ENCODE results near the gene RP9. TPM values are rescaled to one million over a fixed set of nuclear protein-coding genes. Genes with fewer than 3 reads are reported as not detected.

Gene RP9
- total and polyA plus RNA-seq, 9 of the 15 experiments (the other 6 are each of a cell fraction or from before 2014, with no cell fraction given), result 10.7 to 44.8 (median 33.4) TPM

DNA sequence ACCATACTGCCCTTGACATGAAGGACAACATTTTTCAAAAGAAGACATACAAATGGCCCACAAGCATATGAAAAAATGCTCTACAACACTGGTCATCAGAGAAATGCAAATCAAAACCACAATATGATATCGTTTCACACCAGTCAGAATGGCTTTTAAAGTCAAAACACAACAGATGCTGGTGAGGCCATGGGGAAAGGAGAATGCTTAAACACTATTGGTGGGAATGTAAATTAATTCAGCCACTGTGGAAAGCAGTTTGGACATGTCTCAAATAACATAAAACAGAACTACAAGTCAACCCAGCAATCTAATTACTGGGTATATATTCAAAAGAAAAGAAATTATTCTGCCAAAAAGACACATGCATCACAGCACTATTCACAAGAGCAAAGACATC lies 42.4 kb downstream of the RP9 start:
- CTCF ChIA-PET (ENCODE audit: low intra/inter-chr PET ratio), result no interaction called here
- Histone ChIP-seq H3K9ac (ENCODE audit: insufficient read depth in 1 of 2, low read depth in 2 of 2, low read length in 2 of 2) (no peak overlapping the region), H2AFZ (ENCODE audit: low read depth, low read length) (no peak overlapping the region), H4K20me1 (replicated peaks; ENCODE audit: control insufficient read depth, insufficient read depth, low read length) (0 out of 2 replicates have a peak, but pooled peaks cover 2% of the 10 kb centered on the region), H3K4me2 (ENCODE audit: insufficient read depth, low read length) (no peak overlapping the region), H3K4me3 (no peak overlapping the region), H3K9me3 (replicated peaks; ENCODE audit: control insufficient read depth, insufficient read depth, low read depth, low read length) (peaks cover 10% of the 10 kb centered on the region), H3K4me1 (replicated peaks in 1 of 2; ENCODE audit: control insufficient read depth in 2 of 2, insufficient read depth in 2 of 2, low read length in 2 of 2) (peaks cover 0 to 5% of the 10 kb centered on the region in 2 experiments; a peak in 2 of 5 replicates), H3K79me2 (ENCODE audit: control insufficient read depth, insufficient read depth, low read length) (peaks cover 8% of the 10 kb centered on the region), H3K36me3 (ENCODE audit: control insufficient read depth, insufficient read depth, low read length) (no peaks in the 10 kb centered on the region), H3K27ac (ENCODE audit: extremely low read depth, low read depth, low read length) (no peak overlapping the region), H3K27me3 (ENCODE audit: control insufficient read depth in 2 of 2, insufficient read depth in 2 of 2, low read length in 2 of 2) (no peaks in the 10 kb centered on the region), H3K9me1 (ENCODE audit: control insufficient read depth, insufficient read depth, low read length) (no peaks in the 10 kb centered on the region)
- FAIRE-seq (no peak), ATAC-seq (no peak), DNase-seq (ENCODE audit: extremely low read depth in 1 of 4, low spot score in 3 of 4) (no peak)
- in situ Hi-C loops (cut with MboI) (no loop called here), intact Hi-C loops (cut with micrococcal nuclease) (loop anchor here (10.0 kb wide), 1 partner anchor 572 kb away; the partner anchor contains the start of genes AVL9 and LSM5)
- WGBS (ENCODE audit: insufficient coverage, low coverage, missing lambda C conversion rate), result 10% methylated on average over 1 of the region's 1 CpG
- no TSS peak for BruUV-seq (replicated peaks)
- POLR2A ChIA-PET, result no interaction called here
- TF ChIP-seq ZNF197 (CRISPR knock-in tag; IDR thresholded peaks at IDR 0.05; ENCODE audit: low read depth) (no peak), ZNF282 (CRISPR knock-in tag; IDR thresholded peaks at IDR 0.05) (no peak), CXXC5 (CRISPR knock-in tag; IDR thresholded peaks at IDR 0.05) (no peak), FIP1L1 (IDR thresholded peaks at IDR 0.05; ENCODE audit: low read depth, low read length, poor library complexity, severe bottlenecking) (no peak), HMGN3 (IDR thresholded peaks at IDR 0.05; ENCODE audit: borderline replicate concordance, extremely low read depth, insufficient read length, low read depth, low read length) (no peak), NFYB (IDR thresholded peaks at IDR 0.05; ENCODE audit: extremely low read depth, insufficient read length) (no peak), KDM2B (CRISPR knock-in tag; IDR thresholded peaks at IDR 0.05) (no peak)
- TF ChIP-seq, protein P1, sequence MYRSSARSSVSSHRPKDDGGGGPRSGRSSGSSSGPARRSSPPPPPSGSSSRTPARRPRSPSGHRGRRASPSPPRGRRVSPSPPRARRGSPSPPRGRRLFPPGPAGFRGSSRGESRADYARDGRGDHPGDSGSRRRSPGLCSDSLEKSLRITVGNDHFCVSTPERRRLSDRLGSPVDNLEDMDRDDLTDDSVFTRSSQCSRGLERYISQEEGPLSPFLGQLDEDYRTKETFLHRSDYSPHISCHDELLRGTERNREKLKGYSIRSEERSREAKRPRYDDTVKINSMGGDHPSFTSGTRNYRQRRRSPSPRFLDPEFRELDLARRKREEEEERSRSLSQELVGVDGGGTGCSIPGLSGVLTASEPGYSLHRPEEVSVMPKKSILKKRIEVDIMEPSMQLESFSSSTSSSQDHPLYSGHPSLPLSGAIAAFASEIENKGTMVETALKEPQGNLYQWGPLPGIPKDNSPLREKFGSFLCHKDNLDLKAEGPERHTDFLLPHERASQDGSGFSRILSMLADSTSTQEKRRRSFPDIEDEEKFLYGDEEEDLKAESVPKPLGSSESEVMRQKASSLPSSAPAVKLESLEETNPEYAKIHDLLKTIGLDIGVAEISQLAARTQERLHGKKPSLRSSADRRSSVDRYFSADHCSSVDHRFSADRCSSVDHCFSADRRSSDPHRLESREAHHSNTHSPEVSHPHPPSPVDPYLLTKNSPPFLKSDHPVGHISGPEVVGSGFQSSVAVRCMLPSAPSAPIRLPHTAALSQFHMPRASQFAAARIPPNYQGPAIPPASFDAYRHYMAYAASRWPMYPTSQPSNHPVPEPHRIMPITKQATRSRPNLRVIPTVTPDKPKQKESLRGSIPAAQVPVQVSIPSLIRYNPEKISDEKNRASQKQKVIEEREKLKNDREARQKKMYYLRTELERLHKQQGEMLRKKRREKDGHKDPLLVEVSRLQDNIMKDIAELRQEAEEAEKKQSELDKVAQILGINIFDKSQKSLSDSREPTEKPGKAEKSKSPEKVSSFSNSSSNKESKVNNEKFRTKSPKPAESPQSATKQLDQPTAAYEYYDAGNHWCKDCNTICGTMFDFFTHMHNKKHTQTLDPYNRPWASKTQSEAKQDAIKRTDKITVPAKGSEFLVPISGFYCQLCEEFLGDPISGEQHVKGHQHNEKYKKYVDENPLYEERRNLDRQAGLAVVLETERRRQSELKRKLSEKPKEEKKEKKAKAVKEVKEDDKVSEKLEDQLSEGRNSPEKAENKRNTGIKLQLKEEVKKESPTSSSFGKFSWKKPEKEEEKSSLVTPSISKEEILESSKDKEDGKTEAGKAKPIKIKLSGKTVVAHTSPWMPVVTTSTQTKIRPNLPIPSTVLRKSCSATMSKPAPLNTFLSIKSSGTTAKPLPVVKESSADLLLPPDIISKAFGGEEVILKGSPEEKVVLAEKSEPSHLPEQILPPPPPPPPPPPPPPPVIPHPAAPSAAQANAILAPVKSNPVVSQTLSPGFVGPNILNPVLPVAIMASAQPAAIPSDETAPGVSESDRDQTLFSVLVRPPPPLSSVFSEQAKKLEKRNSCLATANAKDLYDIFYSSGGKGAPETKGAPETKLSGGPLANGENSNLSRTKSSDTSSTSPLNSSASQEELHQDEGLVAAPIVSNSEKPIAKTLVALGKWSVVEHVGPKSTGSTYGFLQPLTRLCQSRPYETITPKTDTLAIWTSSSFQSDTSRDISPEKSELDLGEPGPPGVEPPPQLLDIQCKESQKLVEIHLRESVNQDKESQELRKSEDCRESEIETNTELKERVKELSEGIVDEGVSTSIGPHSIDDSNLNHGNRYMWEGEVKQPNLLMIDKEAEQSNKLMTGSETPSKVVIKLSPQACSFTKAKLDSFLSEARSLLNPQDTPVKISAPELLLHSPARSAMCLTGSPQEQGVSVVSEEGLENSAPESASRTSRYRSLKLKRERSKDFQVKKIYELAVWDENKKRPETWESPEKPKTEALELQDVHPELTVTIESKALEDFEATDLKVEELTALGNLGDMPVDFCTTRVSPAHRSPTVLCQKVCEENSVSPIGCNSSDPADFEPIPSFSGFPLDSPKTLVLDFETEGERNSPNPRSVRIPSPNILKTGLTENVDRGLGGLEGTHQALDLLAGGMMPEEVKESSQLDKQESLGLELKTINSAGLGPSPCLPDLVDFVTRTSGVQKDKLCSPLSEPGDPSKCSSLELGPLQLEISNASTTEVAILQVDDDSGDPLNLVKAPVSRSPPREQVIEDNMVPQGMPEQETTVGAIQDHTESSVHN (IDR thresholded peaks at IDR 0.05; ENCODE audit: borderline replicate concordance in 1 of 2, low read depth in 1 of 2), result no peak
- TF ChIP-seq, protein P2, sequence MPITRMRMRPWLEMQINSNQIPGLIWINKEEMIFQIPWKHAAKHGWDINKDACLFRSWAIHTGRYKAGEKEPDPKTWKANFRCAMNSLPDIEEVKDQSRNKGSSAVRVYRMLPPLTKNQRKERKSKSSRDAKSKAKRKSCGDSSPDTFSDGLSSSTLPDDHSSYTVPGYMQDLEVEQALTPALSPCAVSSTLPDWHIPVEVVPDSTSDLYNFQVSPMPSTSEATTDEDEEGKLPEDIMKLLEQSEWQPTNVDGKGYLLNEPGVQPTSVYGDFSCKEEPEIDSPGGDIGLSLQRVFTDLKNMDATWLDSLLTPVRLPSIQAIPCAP (CRISPR knock-in tag; IDR thresholded peaks at IDR 0.05; ENCODE audit: borderline replicate concordance), result no peak
- TF ChIP-seq, protein P3, sequence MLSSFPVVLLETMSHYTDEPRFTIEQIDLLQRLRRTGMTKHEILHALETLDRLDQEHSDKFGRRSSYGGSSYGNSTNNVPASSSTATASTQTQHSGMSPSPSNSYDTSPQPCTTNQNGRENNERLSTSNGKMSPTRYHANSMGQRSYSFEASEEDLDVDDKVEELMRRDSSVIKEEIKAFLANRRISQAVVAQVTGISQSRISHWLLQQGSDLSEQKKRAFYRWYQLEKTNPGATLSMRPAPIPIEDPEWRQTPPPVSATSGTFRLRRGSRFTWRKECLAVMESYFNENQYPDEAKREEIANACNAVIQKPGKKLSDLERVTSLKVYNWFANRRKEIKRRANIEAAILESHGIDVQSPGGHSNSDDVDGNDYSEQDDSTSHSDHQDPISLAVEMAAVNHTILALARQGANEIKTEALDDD (IDR thresholded peaks at IDR 0.05), result no peak
